Mucosa of descending colon (tissue), 3 donors: Measurements from ENCODE around the gene IL25. TPM values are rescaled to one million over a fixed set of nuclear protein-coding genes. Genes with fewer than 3 reads are reported as not detected.

Source experiments
- ATAC-seq: fragments of 200-7000 bp; cut with Tn5 transposase; one replicate; pipeline ENCODE4 v1.9.1; 2020; ENCODE audit warnings: mild to moderate bottlenecking, moderate library complexity
- DNase-seq, 3 donors: peaks; one replicate each; pipeline ENCODE4 v3.0.0-alpha.2; 2020
- H3K36me3 ChIP-seq: fragments of 200-600 bp; one replicate; pipeline ENCODE4 v1.8.0; 2021; ENCODE audit warnings: low read depth, mild to moderate bottlenecking
- H3K4me1 ChIP-seq: fragments of 200-600 bp; one replicate; pipeline ENCODE4 v1.8.0; 2021; ENCODE audit warnings: low read depth, mild to moderate bottlenecking
- H3K4me3 ChIP-seq: fragments of 200-600 bp; one replicate; pipeline ENCODE4 v1.8.0; 2021; ENCODE audit warnings: mild to moderate bottlenecking
- H3K9me3 ChIP-seq: fragments of 200-600 bp; one replicate; pipeline ENCODE4 v1.8.0; 2021; ENCODE audit warnings: mild to moderate bottlenecking
- CTCF ChIP-seq: fragments of 200-600 bp; IDR thresholded peaks from one replicate; pipeline ENCODE4 v1.8.0; 2022; ENCODE audit warnings: antibody characterized with exemption, mild to moderate bottlenecking
- intact Hi-C, 2 donors: fragments of 100-400 bp; cut with DNase I in 1 of 2; cut with micrococcal nuclease in 1 of 2; formaldehyde crosslinking; loops; one replicate each; pipeline versions ENCODE4 v1.11.0 to v1.11.1; 2022; cut with DNase I, micrococcal nuclease
- total RNA-seq, 3 donors: library from RNA; stranded (reverse); fragmentation: NEBNext Ultra II Directional in 2 of 3; extraction: Animal tissue kit (Norgen Biotek cat#: 25700) in 2 of 3; gene quantifications; one replicate each; pipeline versions ENCODE4 v1.2.1 to v1.2.4, GENCODE V29; 2021 to 2023
- donor health status: DM: no; HTN: no; CAD: no; lungs with moderate emphysema.
- donor health status: DM: no; HTN: no; CAD: no.
- donor health status: DM: no; HTN: yes; CAD: no.

IL25 gene
- total RNA-seq, 3 donors from 2014 or later: not detected

DNA sequence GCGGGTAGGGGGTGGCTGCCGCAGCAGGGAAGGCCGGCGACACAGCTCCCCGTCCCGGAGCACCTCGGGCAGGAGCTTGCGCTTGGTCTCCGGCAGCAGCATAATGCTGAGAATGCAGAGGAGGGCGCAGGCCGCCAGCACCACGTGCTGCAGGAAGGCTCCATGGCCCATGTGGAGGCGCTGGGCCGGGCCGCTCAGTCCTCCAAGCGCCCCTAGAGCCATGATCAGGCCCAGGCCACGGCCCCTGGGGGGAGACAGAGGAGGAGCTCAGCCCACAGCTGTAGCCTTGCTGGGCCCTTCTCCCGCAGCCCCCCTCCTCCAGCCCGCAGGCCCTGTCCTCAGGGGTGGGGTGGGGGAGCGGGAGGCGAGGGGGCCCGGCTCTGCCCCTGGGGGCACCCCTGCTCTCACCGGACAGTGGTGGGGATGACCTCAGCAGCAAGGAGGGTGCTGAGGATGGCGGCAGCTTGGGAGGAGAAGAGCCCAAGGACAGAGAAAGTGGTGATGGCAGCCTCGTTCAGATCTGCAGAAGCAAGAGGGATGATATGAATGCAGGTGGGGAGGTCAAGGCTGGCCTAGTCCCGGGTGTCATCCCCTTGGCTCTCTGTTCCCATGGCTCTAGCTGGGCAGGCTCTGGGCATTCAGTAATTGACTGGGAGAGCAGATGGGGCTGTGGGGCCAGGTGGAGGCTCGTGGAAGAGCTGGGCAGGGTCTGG, 25.8 kb upstream of the IL25 start:
- H3K9me3 ChIP-seq: no peaks in the 10 kb centered on the region
- TF ChIP-seq CTCF: no peak
- DNase-seq (no peak), ATAC-seq (peak; percentile 12)
- intact Hi-C loops: no loop called here
- H3K4me1 ChIP-seq: peaks cover 2% of the 10 kb centered on the region
- H3K4me3 ChIP-seq: no peak overlapping the region
- H3K36me3 ChIP-seq: no peaks in the 10 kb centered on the region

DNA sequence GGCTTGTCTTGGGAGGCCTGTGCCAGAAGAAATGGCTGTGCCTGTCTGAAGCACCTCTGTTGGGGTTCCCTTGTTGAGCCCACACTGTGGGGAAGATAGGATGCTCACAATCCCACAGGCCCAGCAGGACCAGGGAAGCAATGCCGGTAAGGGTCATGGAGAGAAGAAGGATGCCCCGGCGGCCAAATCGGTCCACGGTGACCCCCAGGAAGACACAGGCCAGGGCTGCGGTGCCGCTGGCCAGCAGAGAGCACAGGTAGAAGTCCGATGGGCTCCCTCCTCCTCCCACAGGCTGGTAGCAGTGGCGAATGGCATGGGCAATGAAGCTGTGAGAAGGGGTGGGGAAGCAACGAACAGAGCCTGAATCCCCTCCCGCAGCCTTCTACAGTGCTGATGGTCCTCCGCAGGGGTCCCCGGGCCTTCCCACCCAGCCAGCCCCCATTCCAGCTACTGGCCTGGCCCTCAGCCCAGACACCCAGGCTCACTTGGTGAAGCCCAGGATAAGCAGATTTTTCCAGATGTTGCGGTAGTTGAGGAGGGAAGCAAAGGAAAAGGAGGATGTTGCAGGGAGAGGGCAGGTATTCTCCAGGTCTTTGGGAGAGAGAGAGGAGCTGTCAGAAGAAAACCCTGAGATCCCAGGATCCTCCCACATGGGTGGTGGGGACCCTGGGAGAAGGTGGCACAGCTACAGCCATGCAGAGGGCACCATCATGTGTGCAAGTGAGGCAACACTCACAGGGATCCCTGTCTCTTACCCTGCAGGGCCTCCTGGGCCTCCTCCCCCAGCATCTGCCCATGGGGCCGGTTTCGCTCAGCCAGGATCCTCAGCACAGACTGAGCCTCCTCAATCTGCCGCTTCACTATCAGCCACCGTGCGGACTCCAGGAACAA, 25.0 kb upstream of the IL25 start:
- Histone ChIP-seq H3K4me3 (no peak overlapping the region), H3K9me3 (no peaks in the 10 kb centered on the region), H3K4me1 (peaks cover 10% of the 10 kb centered on the region), H3K36me3 (no peaks in the 10 kb centered on the region)
- intact Hi-C loops: no loop called here
- DNase-seq (no peak), ATAC-seq (no peak)
- TF ChIP-seq CTCF: no peak

DNA sequence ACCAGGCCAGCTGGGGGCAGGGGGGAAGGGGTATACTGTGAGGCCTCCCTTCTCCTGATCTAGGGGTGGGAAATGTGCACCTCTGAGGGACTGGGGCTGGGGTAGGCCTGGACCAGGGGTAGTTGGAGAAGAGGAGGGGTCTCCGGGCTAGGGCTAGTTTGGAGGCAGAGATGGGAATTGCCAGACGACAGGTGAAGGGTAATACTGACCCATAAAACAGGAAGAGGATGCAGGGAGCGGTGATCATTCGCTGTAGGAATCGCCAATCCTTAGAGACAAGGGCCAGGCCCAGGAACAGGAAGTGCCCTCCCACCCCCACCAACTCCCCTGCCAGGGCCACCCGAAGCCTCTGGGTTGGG, 24.3 kb upstream of the IL25 start:
- Histone ChIP-seq H3K36me3 (no peaks in the 10 kb centered on the region), H3K4me1 (peaks cover 12% of the 10 kb centered on the region), H3K9me3 (no peaks in the 10 kb centered on the region), H3K4me3 (no peak overlapping the region)
- DNase-seq: no peak
- ATAC-seq: no peak
- intact Hi-C loops: no loop called here
- no peak for TF ChIP-seq CTCF

DNA sequence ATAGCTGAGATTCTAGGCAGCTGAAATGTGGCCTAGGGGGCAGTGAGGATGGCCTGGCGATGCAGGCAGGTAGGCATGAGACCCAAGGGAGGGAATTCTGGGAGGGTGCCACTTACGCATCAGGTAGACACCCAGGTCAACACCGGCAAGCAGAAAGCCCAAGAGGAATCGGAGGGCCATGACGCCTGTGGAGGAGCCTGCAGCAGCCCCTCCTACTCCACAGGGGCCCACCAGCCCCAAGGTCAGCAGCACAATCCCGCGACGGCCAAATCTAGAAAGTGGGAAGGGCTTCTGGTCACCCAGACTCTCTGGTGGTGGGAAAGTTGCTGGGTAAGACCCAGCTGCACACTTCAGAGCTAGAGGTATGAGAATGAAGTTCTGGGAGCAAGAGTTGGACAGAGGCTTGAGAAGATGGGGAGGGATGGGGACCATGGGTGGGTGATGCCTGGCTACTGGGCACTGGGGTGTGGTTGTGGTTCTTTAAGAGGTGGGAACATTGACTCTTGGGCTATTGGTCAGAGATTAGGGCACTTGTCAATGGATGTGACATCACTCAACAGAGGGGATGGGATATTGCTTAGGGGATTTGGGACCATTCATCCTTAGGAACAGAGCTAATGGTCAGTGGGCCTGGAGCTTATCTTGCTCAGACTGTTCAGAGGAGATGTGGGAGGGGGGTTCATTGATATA, 23.3 kb upstream of the IL25 start:
- ATAC-seq (no peak), DNase-seq (no peak)
- intact Hi-C loops: no loop called here
- no peak for TF ChIP-seq CTCF
- Histone ChIP-seq H3K4me1 (peaks cover 12% of the 10 kb centered on the region), H3K4me3 (no peak overlapping the region), H3K9me3 (no peaks in the 10 kb centered on the region), H3K36me3 (no peaks in the 10 kb centered on the region)

- H3K4me3 ChIP-seq: no peak overlapping the region
- intact Hi-C loops: no loop called here
- no peak for DNase-seq
These were observed 20.7 kb upstream of the IL25 start for GRCh38 chr14:23351681-23352505.

More at GRCh38 chr14:23351681-23352505, 20.7 kb upstream of the IL25 start:
- no peaks in the 10 kb centered on the region for H3K36me3 ChIP-seq
- no peaks in the 10 kb centered on the region for H3K9me3 ChIP-seq
- ATAC-seq: peak; percentile 20
- peaks cover 12% of the 10 kb centered on the region for H3K4me1 ChIP-seq
- no peak for TF ChIP-seq CTCF
